Adrenal gland (tissue), 5 donors: ENCODE data around the gene PMP22.
A peak's percentile ranks its signal among the peaks of the same experiment; 100 is the strongest.

Source experiments
- CTCF ChIP-seq, 6 experiments: fragments of 450-650 bp in 4 of 6; fragments of 200-600 bp in 2 of 6; sonication (generic) in 1 of 6; IDR thresholded peaks; 1 replicate in 5 of 6; 2 replicates in 1 of 6; pipeline versions ENCODE4 v1.5.1 to v1.8.0; 2016 to 2021; ENCODE audit warnings: antibody characterized with exemption in 6 of 6, mild to moderate bottlenecking in 2 of 6, moderate library complexity in 1 of 6
- POLR2A ChIP-seq, 2 donors: fragments of 450-650 bp; IDR thresholded peaks; one replicate each; pipeline ENCODE4 v1.6.1; 2017; ENCODE audit warnings: antibody characterized with exemption in 2 of 2, mild to moderate bottlenecking in 2 of 2, moderate library complexity in 1 of 2
- donor health status: DM: no; HTN: no; CAD: no.

- peak in 1 of 2 donors; percentile 28 for TF ChIP-seq POLR2A (IDR thresholded peaks at IDR 0.05)
- no peak for TF ChIP-seq CTCF (IDR thresholded peaks at IDR 0.05)
Observed at GRCh38 chr17:15263206-15263579, 1.9 kb downstream of the PMP22 start.
